Liver (tissue), 10 donors: ENCODE results near the gene TUBB6. TPM values are rescaled to one million over a fixed set of nuclear protein-coding genes. Genes with fewer than 3 reads are reported as not detected.

Experiments
- DNase-seq: peaks from one replicate; pipeline ENCODE4 v3.0.0-alpha.2; 2017; ENCODE audit warnings: low spot score
- H3K27ac ChIP-seq, 2 donors: one replicate each; pipeline ENCODE4 v1.7.0; 2013; ENCODE audit warnings: inconsistent platforms in 2 of 2, low read length in 2 of 2, control low read depth in 1 of 2, low read depth in 1 of 2, mild to moderate bottlenecking in 1 of 2
- H3K27me3 ChIP-seq, 4 donors: one replicate each; pipeline versions ENCODE4 v1.6.1 to v1.7.0; 2013; ENCODE audit warnings: low read length in 3 of 4, inconsistent platforms in 1 of 4, mild to moderate bottlenecking in 1 of 4, moderate library complexity in 1 of 4; ENCODE audit not compliant: control insufficient read depth in 4 of 4, insufficient read depth in 4 of 4
- H3K36me3 ChIP-seq, 4 donors: one replicate each; pipeline versions ENCODE4 v1.6.1 to v1.7.0; 2013; ENCODE audit warnings: low read length in 3 of 4, mild to moderate bottlenecking in 3 of 4, low read depth in 1 of 4, moderate library complexity in 1 of 4; ENCODE audit not compliant: control insufficient read depth in 4 of 4, insufficient read depth in 3 of 4
- H3K4me1 ChIP-seq, 4 donors: one replicate each; pipeline versions ENCODE4 v1.6.1 to v1.7.0; 2013; ENCODE audit warnings: low read length in 3 of 4, mild to moderate bottlenecking in 3 of 4, moderate library complexity in 1 of 4; ENCODE audit not compliant: control insufficient read depth in 4 of 4, insufficient read depth in 4 of 4
- H3K4me3 ChIP-seq, 3 donors: one replicate each; pipeline versions ENCODE4 v1.6.1 to v1.7.0; 2013; ENCODE audit warnings: low read length in 3 of 3, control low read depth in 1 of 3, low read depth in 1 of 3, mild to moderate bottlenecking in 1 of 3
- H3K9ac ChIP-seq, 2 donors: one replicate each; pipeline ENCODE4 v1.7.0; 2013; ENCODE audit warnings: low read length in 2 of 2, mild to moderate bottlenecking in 2 of 2, moderate library complexity in 2 of 2, control low read depth in 1 of 2, low read depth in 1 of 2
- H3K9me3 ChIP-seq, 4 donors: one replicate each; pipeline versions ENCODE4 v1.6.1 to v1.7.0; 2013; ENCODE audit warnings: low read length in 3 of 4; ENCODE audit not compliant: control insufficient read depth in 4 of 4
- EGR1 ChIP-seq, 2 donors: IDR thresholded peaks; 2 replicates each; pipeline ENCODE4 v1.6.1; 2016 to 2018; ENCODE audit warnings: antibody characterized with exemption in 2 of 2, low read depth in 2 of 2
- FOXA1 ChIP-seq: IDR thresholded peaks from 2 replicates; pipeline ENCODE4 v1.6.1; 2016; ENCODE audit warnings: antibody characterized with exemption
- FOXA2 ChIP-seq: IDR thresholded peaks from 2 replicates; pipeline ENCODE4 v1.6.1; 2016; ENCODE audit warnings: antibody characterized with exemption
- GABPA ChIP-seq, 2 donors: IDR thresholded peaks in 1 of 2; conservative IDR thresholded peaks in 1 of 2; 2 replicates each; pipeline ENCODE4 v1.6.1; 2016; ENCODE audit warnings: antibody characterized with exemption in 2 of 2, mild to moderate bottlenecking in 1 of 2, moderate library complexity in 1 of 2
- HNF4A ChIP-seq, 2 donors: conservative IDR thresholded peaks; 2 replicates each; pipeline ENCODE4 v1.6.1; 2016; ENCODE audit warnings: antibody characterized with exemption in 2 of 2, mild to moderate bottlenecking in 2 of 2
- HNF4G ChIP-seq: IDR thresholded peaks from 2 replicates; pipeline ENCODE4 v1.6.1; 2016; ENCODE audit warnings: antibody characterized with exemption
- JUND ChIP-seq, 2 donors: IDR thresholded peaks; 2 replicates each; pipeline ENCODE4 v1.6.1; 2016; ENCODE audit warnings: antibody characterized with exemption in 2 of 2
- NR2F2 ChIP-seq: IDR thresholded peaks from 2 replicates; pipeline ENCODE4 v1.6.1; 2016; ENCODE audit warnings: antibody characterized with exemption
- RAD21 ChIP-seq, 2 donors: IDR thresholded peaks; 2 replicates each; pipeline ENCODE4 v1.6.1; 2016; ENCODE audit warnings: antibody characterized with exemption in 2 of 2, mild to moderate bottlenecking in 2 of 2
- RXRA ChIP-seq, 2 donors: IDR thresholded peaks; 2 replicates each; pipeline ENCODE4 v1.6.1; 2017 to 2018; ENCODE audit warnings: antibody characterized with exemption in 2 of 2, mild to moderate bottlenecking in 1 of 2
- SP1 ChIP-seq: IDR thresholded peaks from 2 replicates; pipeline ENCODE4 v1.6.1; 2018; ENCODE audit warnings: antibody characterized with exemption, mild to moderate bottlenecking
- YY1 ChIP-seq: IDR thresholded peaks from 2 replicates; pipeline ENCODE4 v1.6.1; 2016; ENCODE audit warnings: antibody characterized with exemption, mild to moderate bottlenecking
- WGBS: extraction: QIAGEN DNeasy Blood & Tissue Kit; methylation state at CpG from one replicate; pipeline ENCODE4 v1.1.7; 2013; 5-methylcytosine and 5-hydroxymethylcytosine counted together
- polyA plus RNA-seq, 2 donors: library from polyadenylated mRNA; stranded (reverse) in 1 of 2; unstranded in 1 of 2; fragments of 200-250 nt in 1 of 2; fragments of >200 nt in 1 of 2; fragmentation: Nextera tagmentation in 1 of 2; extraction: Ambion mirVana in 1 of 2; gene quantifications; one replicate each; pipeline versions ENCODE4 v1.2.1 to v1.2.3, GENCODE V29; 2013 to 2015
- small RNA-seq: library from RNA; depleted of rRNA; stranded (forward); fragments of <200 nt; gene quantifications from one replicate; pipeline ENCODE3, GENCODE V24; 2014
- total RNA-seq, 2 donors: library from RNA; depleted of rRNA; stranded (reverse); fragments of >200 nt; gene quantifications; one replicate each; pipeline ENCODE4 v1.2.3, GENCODE V29; 2014
- TF ChIP-seq, protein P1 (sequence below): IDR thresholded peaks from 2 replicates; pipeline ENCODE4 v1.6.1; 2016; ENCODE audit warnings: antibody characterized with exemption
- TF ChIP-seq, protein P2 (sequence below): IDR thresholded peaks from 2 replicates; pipeline ENCODE4 v1.6.1; 2016; ENCODE audit warnings: antibody characterized with exemption
- TF ChIP-seq, protein P3 (sequence below): IDR thresholded peaks from 2 replicates; pipeline ENCODE4 v1.6.1; 2016; ENCODE audit warnings: antibody characterized with exemption, mild to moderate bottlenecking
- TF ChIP-seq, protein P4 (sequence below): fragments of 150-350 bp; IDR thresholded peaks from 2 replicates; pipeline ENCODE4 v1.5.1; 2017; ENCODE audit warnings: improper control_type of control experiment, low read depth, low read length; ENCODE audit not compliant: missing input control
- TF ChIP-seq, protein P5 (sequence below): IDR thresholded peaks from 2 replicates; pipeline ENCODE4 v1.6.1; 2016; ENCODE audit warnings: antibody characterized with exemption
- donor health status: healthy.
- donor health status: healthy.
- donor health status: healthy.
- donor health status: healthy.
- donor health status: healthy.

TUBB6 gene
- total and polyA plus RNA-seq, 4 donors = 5.5 to 347 (median 17.5) TPM

DNA sequence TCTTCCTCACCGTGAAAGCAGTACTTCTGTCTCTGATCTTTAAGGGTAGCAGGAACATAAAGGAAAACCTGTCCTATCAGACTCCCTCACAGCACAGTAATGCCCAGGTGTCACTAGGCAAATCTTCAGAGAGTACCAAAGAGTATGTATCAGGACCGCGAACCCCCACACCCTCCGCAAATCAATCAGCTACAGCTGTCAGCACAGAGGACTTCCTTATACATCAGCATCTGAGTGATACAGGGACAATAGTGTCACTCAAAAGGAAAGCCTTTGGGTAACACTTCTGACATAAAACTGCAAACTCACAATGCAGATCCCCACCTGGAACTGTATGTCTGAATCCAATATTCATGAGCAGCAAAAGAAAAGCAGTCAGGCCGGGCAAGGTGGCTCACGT lies 66.4 kb downstream of the TUBB6 start:
- WGBS = 90% methylated on average over 6 of the region's 6 CpGs
- Histone ChIP-seq H3K27ac (no peak overlapping the region), H3K4me1 (peaks cover 9 to 28% (median 14%) of the 10 kb centered on the region in 4 donors)

More for the DNA sequence above, 66.4 kb downstream of the TUBB6 start:
- peaks cover 0 to under 1% (median 0%) of the 10 kb centered on the region in 4 donors for H3K36me3 ChIP-seq
- TF ChIP-seq, protein P1, sequence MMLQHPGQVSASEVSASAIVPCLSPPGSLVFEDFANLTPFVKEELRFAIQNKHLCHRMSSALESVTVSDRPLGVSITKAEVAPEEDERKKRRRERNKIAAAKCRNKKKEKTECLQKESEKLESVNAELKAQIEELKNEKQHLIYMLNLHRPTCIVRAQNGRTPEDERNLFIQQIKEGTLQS = no peak
- TF ChIP-seq SP1 (no peak), NR2F2 (no peak), RXRA (IDR thresholded peaks at IDR 0.05) (no peak), FOXA2 (no peak), FOXA1 (no peak), GABPA (IDR thresholded peaks at IDR 0.05 in 1 of 2, conservative IDR thresholded peaks at IDR 0.05 in 1 of 2) (no peak), JUND (IDR thresholded peaks at IDR 0.05) (no peak), HNF4A (conservative IDR thresholded peaks at IDR 0.05) (no peak), EGR1 (IDR thresholded peaks at IDR 0.05; ENCODE audit: low read depth in 2 of 2) (no peak), YY1 (no peak), RAD21 (IDR thresholded peaks at IDR 0.05) (no peak), HNF4G (no peak)
- TF ChIP-seq, protein P2, sequence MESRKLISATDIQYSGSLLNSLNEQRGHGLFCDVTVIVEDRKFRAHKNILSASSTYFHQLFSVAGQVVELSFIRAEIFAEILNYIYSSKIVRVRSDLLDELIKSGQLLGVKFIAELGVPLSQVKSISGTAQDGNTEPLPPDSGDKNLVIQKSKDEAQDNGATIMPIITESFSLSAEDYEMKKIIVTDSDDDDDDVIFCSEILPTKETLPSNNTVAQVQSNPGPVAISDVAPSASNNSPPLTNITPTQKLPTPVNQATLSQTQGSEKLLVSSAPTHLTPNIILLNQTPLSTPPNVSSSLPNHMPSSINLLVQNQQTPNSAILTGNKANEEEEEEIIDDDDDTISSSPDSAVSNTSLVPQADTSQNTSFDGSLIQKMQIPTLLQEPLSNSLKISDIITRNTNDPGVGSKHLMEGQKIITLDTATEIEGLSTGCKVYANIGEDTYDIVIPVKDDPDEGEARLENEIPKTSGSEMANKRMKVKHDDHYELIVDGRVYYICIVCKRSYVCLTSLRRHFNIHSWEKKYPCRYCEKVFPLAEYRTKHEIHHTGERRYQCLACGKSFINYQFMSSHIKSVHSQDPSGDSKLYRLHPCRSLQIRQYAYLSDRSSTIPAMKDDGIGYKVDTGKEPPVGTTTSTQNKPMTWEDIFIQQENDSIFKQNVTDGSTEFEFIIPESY = no peak
- TF ChIP-seq, protein P3, sequence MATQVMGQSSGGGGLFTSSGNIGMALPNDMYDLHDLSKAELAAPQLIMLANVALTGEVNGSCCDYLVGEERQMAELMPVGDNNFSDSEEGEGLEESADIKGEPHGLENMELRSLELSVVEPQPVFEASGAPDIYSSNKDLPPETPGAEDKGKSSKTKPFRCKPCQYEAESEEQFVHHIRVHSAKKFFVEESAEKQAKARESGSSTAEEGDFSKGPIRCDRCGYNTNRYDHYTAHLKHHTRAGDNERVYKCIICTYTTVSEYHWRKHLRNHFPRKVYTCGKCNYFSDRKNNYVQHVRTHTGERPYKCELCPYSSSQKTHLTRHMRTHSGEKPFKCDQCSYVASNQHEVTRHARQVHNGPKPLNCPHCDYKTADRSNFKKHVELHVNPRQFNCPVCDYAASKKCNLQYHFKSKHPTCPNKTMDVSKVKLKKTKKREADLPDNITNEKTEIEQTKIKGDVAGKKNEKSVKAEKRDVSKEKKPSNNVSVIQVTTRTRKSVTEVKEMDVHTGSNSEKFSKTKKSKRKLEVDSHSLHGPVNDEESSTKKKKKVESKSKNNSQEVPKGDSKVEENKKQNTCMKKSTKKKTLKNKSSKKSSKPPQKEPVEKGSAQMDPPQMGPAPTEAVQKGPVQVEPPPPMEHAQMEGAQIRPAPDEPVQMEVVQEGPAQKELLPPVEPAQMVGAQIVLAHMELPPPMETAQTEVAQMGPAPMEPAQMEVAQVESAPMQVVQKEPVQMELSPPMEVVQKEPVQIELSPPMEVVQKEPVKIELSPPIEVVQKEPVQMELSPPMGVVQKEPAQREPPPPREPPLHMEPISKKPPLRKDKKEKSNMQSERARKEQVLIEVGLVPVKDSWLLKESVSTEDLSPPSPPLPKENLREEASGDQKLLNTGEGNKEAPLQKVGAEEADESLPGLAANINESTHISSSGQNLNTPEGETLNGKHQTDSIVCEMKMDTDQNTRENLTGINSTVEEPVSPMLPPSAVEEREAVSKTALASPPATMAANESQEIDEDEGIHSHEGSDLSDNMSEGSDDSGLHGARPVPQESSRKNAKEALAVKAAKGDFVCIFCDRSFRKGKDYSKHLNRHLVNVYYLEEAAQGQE = no peak
- TF ChIP-seq, protein P4, sequence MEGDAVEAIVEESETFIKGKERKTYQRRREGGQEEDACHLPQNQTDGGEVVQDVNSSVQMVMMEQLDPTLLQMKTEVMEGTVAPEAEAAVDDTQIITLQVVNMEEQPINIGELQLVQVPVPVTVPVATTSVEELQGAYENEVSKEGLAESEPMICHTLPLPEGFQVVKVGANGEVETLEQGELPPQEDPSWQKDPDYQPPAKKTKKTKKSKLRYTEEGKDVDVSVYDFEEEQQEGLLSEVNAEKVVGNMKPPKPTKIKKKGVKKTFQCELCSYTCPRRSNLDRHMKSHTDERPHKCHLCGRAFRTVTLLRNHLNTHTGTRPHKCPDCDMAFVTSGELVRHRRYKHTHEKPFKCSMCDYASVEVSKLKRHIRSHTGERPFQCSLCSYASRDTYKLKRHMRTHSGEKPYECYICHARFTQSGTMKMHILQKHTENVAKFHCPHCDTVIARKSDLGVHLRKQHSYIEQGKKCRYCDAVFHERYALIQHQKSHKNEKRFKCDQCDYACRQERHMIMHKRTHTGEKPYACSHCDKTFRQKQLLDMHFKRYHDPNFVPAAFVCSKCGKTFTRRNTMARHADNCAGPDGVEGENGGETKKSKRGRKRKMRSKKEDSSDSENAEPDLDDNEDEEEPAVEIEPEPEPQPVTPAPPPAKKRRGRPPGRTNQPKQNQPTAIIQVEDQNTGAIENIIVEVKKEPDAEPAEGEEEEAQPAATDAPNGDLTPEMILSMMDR = no peak
- TF ChIP-seq, protein P5, sequence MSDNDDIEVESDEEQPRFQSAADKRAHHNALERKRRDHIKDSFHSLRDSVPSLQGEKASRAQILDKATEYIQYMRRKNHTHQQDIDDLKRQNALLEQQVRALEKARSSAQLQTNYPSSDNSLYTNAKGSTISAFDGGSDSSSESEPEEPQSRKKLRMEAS = no peak
- H3K4me3 ChIP-seq = no peak overlapping the region
- H3K9ac ChIP-seq = no peak overlapping the region
- no peaks in the 10 kb centered on the region for H3K9me3 ChIP-seq
- no peaks in the 10 kb centered on the region for H3K27me3 ChIP-seq
- no peak for DNase-seq

Small RNA genes within 50 kb of the gene (small RNA-seq; reads per million reads assigned to genes)
- gene RNU6-170P = not detected

Other genes starting within 250 kb of the TUBB6 start
- under 1 TPM in 1 of 2 donors, not detected in 1; under 0.01 TPM for gene ANKRD62, start 214.4 kb upstream of the TUBB6 start, total RNA-seq
- not detected for gene ANKRD62, start 214.4 kb upstream of the TUBB6 start, polyA plus RNA-seq
- gene CIDEA, start 53.9 kb upstream of the TUBB6 start, total RNA-seq = not detected
- not detected for gene CIDEA, start 53.9 kb upstream of the TUBB6 start, polyA plus RNA-seq
- 10 to 100 TPM; 30.3 to 55.4 TPM for gene AFG3L2, start 69.0 kb downstream of the TUBB6 start, total RNA-seq
- 10 to 100 TPM; 22.5 to 25.0 TPM for gene AFG3L2, start 69.0 kb downstream of the TUBB6 start, polyA plus RNA-seq
- gene PRELID3A, start 99.7 kb downstream of the TUBB6 start, total RNA-seq = under 1 TPM; 0.42 to 0.84 TPM
- under 1 TPM in 1 of 2 donors, not detected in 1; 0.09 TPM for gene PRELID3A, start 99.7 kb downstream of the TUBB6 start, polyA plus RNA-seq